ENCODE results near the gene KDM4B. TPM values are rescaled to one million over a fixed set of nuclear protein-coding genes. Genes with fewer than 3 reads are reported as not detected.
A peak's percentile ranks its signal among the peaks of the same experiment; 100 is the strongest.
"Not testable (repeated sequence)": the region's sequence is repeated elsewhere in the genome, so short reads cannot be mapped to it uniquely, and the experiment has no call there.

Gene KDM4B
- total RNA-seq, 1 donor from 2014 or later = 25.8 TPM

DNA sequence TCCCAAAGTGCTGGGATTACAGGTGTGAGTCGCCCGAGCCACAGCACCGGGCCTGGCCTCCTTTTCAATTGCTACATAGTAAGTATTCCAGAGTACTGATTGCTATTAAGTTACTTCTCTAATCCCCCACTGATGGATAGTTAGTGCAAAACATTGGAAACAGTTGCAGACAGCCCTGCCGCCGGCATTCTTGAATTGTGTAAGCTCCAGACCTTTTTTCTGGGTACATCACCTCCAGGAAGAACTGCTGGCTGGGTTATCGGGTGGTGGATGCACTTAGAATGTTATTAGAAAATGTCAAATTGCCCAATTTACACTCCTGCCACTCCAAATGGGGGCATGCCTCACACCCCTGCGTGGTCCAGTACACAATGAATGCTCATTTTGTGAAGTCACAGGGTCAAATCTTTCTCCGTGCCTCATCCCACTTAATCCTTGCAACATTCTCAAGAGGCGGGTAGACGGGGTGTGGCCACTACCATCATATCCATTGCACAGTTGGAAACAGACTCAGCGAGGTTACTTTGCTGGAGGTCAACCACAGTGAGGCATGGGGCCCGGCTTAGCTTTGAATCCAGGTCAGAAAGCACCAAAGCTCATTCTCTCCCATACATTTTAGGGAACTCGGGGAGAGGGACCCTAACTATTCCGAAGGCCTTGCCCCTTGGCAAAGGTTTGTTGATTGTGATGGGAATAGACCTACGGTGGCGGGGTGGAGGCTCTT lies 1.0 kb upstream of the KDM4B start:
- peak; percentile 62 for DNase-seq (ENCODE audit: low read depth)

DNA sequence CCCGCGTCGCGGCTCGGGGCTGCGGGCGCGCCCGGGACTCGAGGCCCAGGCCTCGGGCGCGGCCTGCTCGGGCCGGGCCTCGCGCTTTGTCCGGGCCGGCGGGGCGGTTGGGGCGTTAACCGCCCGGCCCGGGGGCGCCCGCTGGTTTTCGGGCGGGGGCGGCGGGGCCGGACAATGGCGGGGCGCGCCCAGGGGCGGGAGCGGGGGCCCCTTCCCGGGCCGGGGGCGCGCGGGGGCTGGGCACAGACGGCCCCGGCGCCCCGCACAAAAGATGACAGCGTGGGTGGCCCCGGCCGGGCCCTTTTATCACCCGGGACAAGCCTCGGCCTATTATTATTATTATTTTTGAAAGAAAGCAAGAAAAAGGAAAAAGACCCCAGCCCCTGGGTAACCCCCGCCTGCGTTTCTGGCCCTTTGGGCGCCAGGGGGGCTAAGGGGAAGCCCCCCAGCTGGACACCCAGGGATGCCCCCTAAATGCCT lies 419 bp downstream of the KDM4B start:
- DNase-seq (ENCODE audit: low read depth) = no peak

DNA sequence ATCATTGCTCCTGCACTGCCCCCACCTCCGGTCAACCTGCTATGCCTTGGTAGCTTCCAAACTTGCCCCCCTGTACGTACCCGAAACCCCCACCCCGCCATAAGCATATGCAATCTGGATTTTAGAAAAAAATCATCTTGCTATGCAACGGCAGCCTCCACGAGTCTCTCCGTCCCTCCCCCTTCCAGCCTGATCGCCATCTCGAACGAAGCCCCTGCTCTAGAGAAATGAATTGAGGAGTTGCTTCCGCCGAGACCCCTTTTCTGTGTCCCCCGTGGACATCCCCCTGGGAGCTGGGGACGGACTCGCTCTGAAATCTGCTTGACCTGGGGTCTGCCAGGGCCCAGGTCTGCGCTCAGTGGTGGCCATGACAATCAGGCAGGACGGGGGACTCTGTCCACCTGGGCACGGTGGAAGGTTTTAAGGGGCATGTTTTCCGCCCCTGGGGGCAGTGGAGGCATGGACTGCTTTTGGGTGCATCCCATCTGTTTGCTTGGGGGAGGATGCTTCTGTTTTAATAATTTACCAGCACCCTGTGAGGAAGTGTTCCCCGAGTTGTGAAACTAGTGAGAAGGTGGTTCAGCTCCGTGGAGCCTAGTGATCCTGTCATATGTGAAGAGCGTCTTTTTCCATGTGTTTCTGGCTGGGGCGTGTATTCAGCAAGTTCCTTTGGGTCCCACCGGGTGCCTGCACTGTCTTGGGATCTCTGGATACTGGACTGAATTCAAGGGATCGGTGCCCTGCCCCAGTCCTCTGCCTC lies 1.0 kb downstream of the KDM4B start:
- DNase-seq (ENCODE audit: low read depth) = no peak

- peak; percentile 46 for DNase-seq (ENCODE audit: low read depth)
These were observed 1.9 kb downstream of the KDM4B start for GRCh38 chr19:4970558-4971423.

GRCh38 chr19:4971424-4971793 lies 2.5 kb downstream of the KDM4B start:
- peak; percentile 51 for DNase-seq (ENCODE audit: low read depth)

- no peak for DNase-seq (ENCODE audit: low read depth)
These were observed 3.0 kb downstream of the KDM4B start for GRCh38 chr19:4971816-4972495.

DNA sequence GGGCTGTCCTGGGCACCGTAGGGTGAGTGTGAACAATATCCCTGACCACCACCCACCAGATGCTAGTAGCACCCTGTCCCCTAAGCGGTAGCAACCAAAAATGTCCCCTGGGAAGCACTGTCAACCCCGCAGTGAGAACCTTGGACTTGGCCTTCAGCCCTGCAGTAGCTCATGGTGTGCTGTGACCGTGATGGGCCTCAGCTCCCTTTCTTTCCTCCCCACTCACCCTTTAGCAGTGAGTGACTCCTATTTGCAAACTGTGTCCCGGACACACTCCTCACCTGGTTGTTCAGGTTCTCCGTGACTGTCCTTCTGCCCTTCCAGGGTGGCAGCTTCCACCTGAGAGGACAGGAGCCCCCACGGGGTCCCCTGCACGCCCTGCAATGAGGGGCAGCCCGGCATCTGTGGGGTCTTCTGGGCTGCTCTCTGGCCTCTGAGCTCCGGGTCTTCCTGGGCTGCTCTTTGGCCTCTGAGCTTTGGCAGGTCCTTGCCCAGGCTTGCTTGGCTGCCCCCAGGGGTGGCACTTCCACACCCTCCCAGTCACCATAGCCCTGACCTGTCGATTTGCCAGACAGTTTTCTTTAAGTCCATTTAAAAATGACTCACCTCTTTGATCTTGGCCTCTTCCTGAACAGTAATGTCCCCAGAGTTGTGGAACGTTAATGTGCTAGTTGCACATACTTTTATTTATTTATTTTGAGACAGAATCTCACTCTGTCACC lies 3.8 kb downstream of the KDM4B start:
- DNase-seq (ENCODE audit: low read depth) = no peak

DNA sequence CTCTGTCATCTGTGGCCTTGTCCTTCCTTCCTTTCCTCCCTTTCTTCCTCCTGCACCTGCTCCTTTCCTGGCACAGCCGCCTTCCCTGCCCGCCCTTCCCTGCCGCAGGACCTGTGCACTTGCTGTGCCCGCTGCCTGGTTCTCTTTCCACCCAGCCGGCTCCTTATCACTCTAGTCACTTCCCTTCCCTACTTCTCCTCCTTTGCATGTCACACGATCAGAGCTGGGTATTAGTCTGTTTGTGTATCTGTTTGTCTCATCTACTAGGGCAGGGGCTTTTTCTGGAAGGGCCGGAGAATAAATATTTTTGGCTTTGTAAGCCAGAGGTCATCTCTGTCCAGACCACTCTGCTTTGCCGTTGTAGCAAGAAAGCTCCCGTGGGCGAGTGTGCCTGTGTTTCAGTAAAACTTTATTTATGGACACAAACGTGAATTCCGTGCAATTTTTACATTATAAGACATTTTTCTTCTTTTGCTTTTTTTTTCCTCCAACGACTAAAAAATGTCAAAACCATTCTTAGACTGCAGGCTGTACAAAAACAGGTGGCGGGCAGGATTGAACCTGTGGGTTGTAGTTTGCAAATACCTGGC lies 6.1 kb downstream of the KDM4B start:
- no peak for DNase-seq (ENCODE audit: low read depth)

DNA sequence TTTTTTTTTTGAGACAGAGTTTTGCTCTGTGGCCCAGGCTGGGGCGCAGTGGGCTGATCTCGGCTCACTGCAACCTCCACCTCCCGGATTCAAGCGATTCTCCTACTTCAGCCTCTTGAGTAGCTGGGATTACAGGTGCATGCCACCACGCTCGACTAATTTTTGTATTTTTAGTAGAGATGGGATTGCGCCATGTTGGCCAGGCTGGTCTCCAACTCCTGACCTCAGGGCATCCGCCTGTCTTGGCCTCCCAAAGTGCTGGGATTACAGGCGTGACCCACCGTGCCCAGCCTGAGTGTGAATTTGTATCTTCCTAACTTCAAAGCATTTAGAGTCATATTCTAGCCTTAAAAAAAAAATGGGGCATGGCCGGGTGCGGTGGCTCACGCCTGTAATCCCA lies 6.7 kb downstream of the KDM4B start:
- DNase-seq (ENCODE audit: low read depth) = not testable (repeated sequence)

DNA sequence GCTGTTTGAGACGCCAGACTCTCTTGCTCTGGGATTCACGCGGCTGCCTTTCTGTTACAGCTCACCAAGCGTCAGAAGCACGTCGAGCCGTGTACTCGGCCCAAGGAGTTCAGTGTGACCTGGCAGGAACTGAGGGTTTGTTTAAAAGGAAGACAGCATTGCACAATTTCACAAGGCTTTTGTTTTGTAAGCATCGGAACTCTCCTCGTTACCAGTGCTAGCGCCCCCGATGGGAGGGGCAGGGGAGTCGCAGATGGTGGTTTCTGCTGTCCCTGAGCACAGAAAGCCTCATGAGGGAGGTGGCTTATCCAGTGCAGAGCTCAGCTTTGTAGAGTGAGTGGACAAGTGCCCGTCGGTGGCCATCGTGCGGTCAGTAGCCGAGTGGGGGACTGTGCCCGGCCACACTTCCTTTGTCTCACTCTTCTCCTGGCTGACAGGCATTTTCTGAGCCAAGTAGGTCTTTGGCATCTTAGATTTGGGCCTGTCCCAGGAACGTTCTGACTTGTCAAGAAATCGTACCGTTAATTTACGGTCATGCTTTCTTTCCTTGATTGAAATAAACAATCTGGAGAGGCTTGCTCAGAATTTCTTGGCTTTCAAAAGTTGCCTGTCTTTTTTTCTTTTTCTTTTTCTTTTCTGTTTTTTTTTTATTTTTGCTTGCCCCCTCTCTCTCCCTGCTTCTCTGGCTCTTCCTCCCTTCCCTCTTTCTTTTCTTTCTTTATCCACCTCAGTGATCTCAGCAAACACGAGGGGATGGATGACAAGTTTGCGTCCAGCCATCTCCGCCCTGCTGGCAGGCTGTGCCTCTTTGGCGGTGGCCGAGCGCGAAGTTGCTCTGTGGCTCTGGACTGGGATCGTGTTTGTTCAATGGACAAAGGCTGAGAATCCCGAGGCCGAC lies 7.7 kb downstream of the KDM4B start:
- peak; percentile 48 for DNase-seq (ENCODE audit: low read depth)

- peak; percentile 79 for DNase-seq (ENCODE audit: low read depth)
These were observed 8.6 kb downstream of the KDM4B start for GRCh38 chr19:4977299-4978174.

DNA sequence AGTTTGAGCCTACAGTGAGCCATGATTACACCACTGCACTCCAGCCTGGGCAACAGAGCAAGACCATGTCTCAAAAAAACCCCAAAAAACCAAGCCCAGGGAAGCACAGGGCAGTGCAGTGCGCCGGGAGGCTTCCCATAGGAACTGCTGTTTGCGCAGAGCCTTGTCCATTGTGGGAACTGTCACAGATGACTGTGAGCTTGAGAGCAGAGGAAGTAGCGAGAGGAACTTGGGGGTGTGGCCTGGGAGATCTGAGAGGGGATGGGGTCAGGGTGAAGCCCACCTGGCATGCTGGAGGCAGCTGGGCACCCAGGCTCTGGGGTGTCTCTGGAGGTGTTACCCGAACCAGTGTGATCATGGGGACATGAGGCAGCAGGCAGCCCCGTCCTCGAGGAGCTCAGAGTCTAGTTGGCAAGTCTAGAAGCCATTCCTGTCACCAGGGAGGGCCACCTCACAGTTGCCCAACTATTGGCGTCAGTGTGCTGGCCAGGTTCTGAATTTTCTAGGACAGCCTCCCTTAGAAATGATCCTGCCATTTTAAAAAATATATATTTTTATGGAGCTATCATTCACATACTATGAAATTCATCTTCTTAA lies 10.4 kb downstream of the KDM4B start:
- DNase-seq (ENCODE audit: low read depth) = no peak

- DNase-seq (ENCODE audit: low read depth) = no peak
These were observed 11.2 kb downstream of the KDM4B start for GRCh38 chr19:4980067-4980466.

GRCh38 chr19:4980838-4981680 lies 12.1 kb downstream of the KDM4B start:
- DNase-seq (ENCODE audit: low read depth) = no peak

GRCh38 chr19:4981681-4981958 lies 12.7 kb downstream of the KDM4B start:
- DNase-seq (ENCODE audit: low read depth) = no peak

DNA sequence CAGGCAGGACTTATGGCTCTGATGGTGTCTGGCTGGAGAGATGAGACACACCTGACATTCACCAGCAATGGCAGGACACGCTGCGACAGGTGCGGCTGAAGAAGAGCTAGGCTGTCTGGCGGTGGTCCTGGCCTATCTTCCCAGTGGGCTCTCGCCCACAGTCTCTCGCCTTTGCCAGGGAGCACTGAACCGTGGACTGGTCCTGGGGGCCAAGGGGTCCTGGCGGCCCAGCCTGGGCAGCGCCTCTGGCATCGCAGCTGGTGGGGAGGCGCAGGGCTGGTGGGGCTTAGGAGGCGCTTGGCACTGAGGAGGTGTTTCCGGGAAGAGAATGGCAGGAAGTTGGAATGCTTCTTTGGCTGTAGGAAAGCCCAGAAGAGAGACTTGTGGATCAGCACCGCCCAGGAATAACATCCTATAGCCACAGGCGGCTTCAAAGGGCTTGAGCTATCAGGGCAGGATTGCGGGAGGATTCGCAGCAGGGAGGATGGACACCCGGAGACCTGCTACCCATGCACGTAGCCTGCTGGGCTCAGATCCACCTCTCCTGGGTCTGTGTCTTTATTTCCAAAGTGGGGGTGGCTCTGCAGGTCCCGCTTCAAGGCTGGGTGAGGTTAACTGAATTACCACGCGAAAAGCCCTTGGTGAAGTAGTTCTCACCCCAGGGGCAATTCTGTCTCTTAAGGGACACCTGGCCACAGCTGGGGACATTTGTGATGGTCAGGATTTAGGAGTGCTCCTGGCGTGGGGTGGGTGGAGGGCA lies 14.6 kb downstream of the KDM4B start:
- DNase-seq (ENCODE audit: low read depth) = no peak

Measured in myocyte (in vitro differentiated cells).